SK-N-SH (cell line): ENCODE data around the gene GATAD2A. TPM values are rescaled to one million over a fixed set of nuclear protein-coding genes. Genes with fewer than 3 reads are reported as not detected.

ENCODE experiments used
- CTCF ChIA-PET: fragments of 300-600, 350-600 bp; formaldehyde crosslinking; extraction: SDS; loops from one replicate; lab custom pipeline; 2021; lab: Yijun Ruan, JAX
- POLR2A ChIA-PET: fragments of 350-600 bp; sonication (Branson Sonifier 250); formaldehyde crosslinking; extraction: SDS; loops from one replicate; lab custom pipeline; 2020; ENCODE audit warnings: antibody characterized with exemption, inconsistent platforms; lab: Yijun Ruan, JAX
- DNase-seq: peaks from one replicate; pipeline ENCODE4 v3.0.0; 2012
- H2AFZ ChIP-seq: fragments of 200-600 bp; sonication (generic); 2 replicates; pipeline ENCODE4 v1.8.1; 2016; ENCODE audit warnings: antibody characterized with exemption, mild to moderate bottlenecking, low read depth
- H3F3A ChIP-seq: fragments of 200-600 bp; sonication (generic); replicated peaks from 2 replicates; pipeline ENCODE3; 2016; ENCODE audit warnings: antibody characterized with exemption, mild to moderate bottlenecking; ENCODE audit not compliant: insufficient read depth
- H3K27ac ChIP-seq, 2 experiments: fragments of 200-500 bp in 1 of 2; fragments of 200-600 bp in 1 of 2; sonication (Bioruptor generic) in 1 of 2; sonication (generic), shearing (Covaris generic) in 1 of 2; 2 replicates each; pipeline versions ENCODE4 v1.5.1 to v1.6.1; 2014 to 2016; ENCODE audit warnings: low read depth in 2 of 2, inconsistent platforms in 1 of 2, low read length in 1 of 2, mild to moderate bottlenecking in 1 of 2, mixed read lengths in 1 of 2
- H3K27me3 ChIP-seq: fragments of 200-600 bp; sonication (generic), shearing (Covaris generic); 2 replicates; pipeline ENCODE4 v1.6.1; 2016; ENCODE audit warnings: mixed run types; ENCODE audit not compliant: insufficient read depth
- H3K36me3 ChIP-seq, 2 experiments: fragments of 200-500 bp in 1 of 2; fragments of 200-600 bp in 1 of 2; sonication (Bioruptor generic) in 1 of 2; sonication (generic) in 1 of 2; replicated peaks in 1 of 2; 2 replicates each; pipeline versions ENCODE3 to v1.5.1; 2014 to 2016; ENCODE audit warnings: low read length in 1 of 2, mild to moderate bottlenecking in 1 of 2; ENCODE audit not compliant: insufficient read depth in 2 of 2, control insufficient read depth in 1 of 2
- H3K4me1 ChIP-seq, 2 experiments: fragments of 200-500 bp in 1 of 2; fragments of 200-600 bp in 1 of 2; sonication (Bioruptor generic) in 1 of 2; sonication (generic), shearing (Covaris generic) in 1 of 2; 2 replicates each; pipeline versions ENCODE4 v1.5.1 to v1.6.1; 2014 to 2016; ENCODE audit warnings: low read depth in 1 of 2, low read length in 1 of 2, mixed run types in 1 of 2; ENCODE audit not compliant: insufficient read depth in 2 of 2, control insufficient read depth in 1 of 2
- H3K4me2 ChIP-seq: fragments of 200-600 bp; sonication (generic), shearing (Covaris generic); 2 replicates; pipeline ENCODE4 v1.6.1; 2017; ENCODE audit warnings: mixed run types
- H3K4me3 ChIP-seq, 2 experiments: fragments of 200-500 bp in 1 of 2; fragments of 200-600 bp in 1 of 2; sonication (Bioruptor generic) in 1 of 2; sonication (generic), shearing (Covaris generic) in 1 of 2; 2 replicates each; pipeline versions ENCODE4 v1.5.1 to v1.8.1; 2014 to 2016; ENCODE audit warnings: low read depth in 2 of 2, inconsistent platforms in 1 of 2, low read length in 1 of 2, mild to moderate bottlenecking in 1 of 2, mixed read lengths in 1 of 2, moderate library complexity in 1 of 2
- H3K79me2 ChIP-seq: fragments of 200-600 bp; sonication (generic); 2 replicates; pipeline ENCODE4 v1.8.1; 2017; ENCODE audit warnings: mild to moderate bottlenecking; ENCODE audit not compliant: insufficient read depth
- H3K9ac ChIP-seq: fragments of 200-600 bp; sonication (generic); 2 replicates; pipeline ENCODE4 v1.6.1; 2017; ENCODE audit warnings: mixed run types
- H3K9me2 ChIP-seq: fragments of 200-600 bp; sonication (generic); 2 replicates; pipeline ENCODE4 v1.6.1; 2017; ENCODE audit warnings: mixed run types
- H3K9me3 ChIP-seq: fragments of 200-600 bp; sonication (generic); 2 replicates; pipeline ENCODE4 v1.6.1; 2017; ENCODE audit warnings: mixed run types, mild to moderate bottlenecking, moderate library complexity
- H4K20me1 ChIP-seq: fragments of 200-600 bp; sonication (generic); 2 replicates; pipeline ENCODE4 v1.6.1; 2017; ENCODE audit warnings: mild to moderate bottlenecking, mixed run types; ENCODE audit not compliant: insufficient read depth
- CHD2 ChIP-seq: fragments of 150-350 bp; IDR thresholded peaks from 2 replicates; pipeline ENCODE4 v1.6.1; 2018; ENCODE audit warnings: low read length; ENCODE audit not compliant: partially characterized antibody
- CTCF ChIP-seq: fragments of 200-600 bp; sonication (generic); IDR thresholded peaks from 2 replicates; pipeline ENCODE4 v1.6.1; 2017; ENCODE audit warnings: antibody characterized with exemption, mild to moderate bottlenecking, moderate library complexity
- ELF1 ChIP-seq: IDR thresholded peaks from 2 replicates; pipeline ENCODE4 v1.4.0; 2012
- FOXJ3 ChIP-seq: sonication (generic); formaldehyde crosslinking; IDR thresholded peaks from 2 replicates; pipeline ENCODE4 v1.5.1; 2020; ENCODE audit warnings: mild to moderate bottlenecking, missing genetic modification reagents
- FOXM1 ChIP-seq: IDR thresholded peaks from 2 replicates; pipeline ENCODE4 v1.4.0; 2012; ENCODE audit warnings: low read depth, mild to moderate bottlenecking
- NFIC ChIP-seq: IDR thresholded peaks from 2 replicates; pipeline ENCODE4 v1.4.0; 2012; ENCODE audit warnings: borderline replicate concordance
- RAD21 ChIP-seq: IDR thresholded peaks from 2 replicates; pipeline ENCODE4 v1.6.1; 2012; ENCODE audit warnings: mild to moderate bottlenecking, low read length
- RCOR1 ChIP-seq: fragments of 150-350 bp; IDR thresholded peaks from 2 replicates; pipeline ENCODE4 v1.6.1; 2017; ENCODE audit warnings: antibody characterized with exemption, low read length
- SMC3 ChIP-seq: IDR thresholded peaks from 2 replicates; pipeline ENCODE4 v1.6.1; 2012; ENCODE audit warnings: low read depth, low read length, improper control_type of control experiment
- USF1 ChIP-seq: IDR thresholded peaks from 2 replicates; pipeline ENCODE4 v1.4.0; 2012; ENCODE audit warnings: low read depth, borderline replicate concordance
- WGBS: methylation state at CpG from one replicate; pipeline ENCODE4 v1.1.6; 2017; ENCODE audit warnings: low lambda C conversion rate; 5-methylcytosine and 5-hydroxymethylcytosine counted together
- polyA plus RNA-seq, 3 experiments: library from polyadenylated mRNA; depleted of rRNA; stranded (reverse); fragments of >200 nt; gene quantifications; 2 replicates each; pipeline ENCODE4 v1.2.3, GENCODE V29; 2012

GATAD2A gene
- polyA plus RNA-seq, 1 of the 3 experiments (the other 2 are of a cell fraction), result 36.6 TPM

- TF ChIP-seq NFIC (no peak), FOXJ3 (CRISPR knock-in tag) (no peak), SMC3 (no peak), USF1 (no peak), ELF1 (no peak), FOXM1 (no peak)
These were observed 84.3 kb downstream of the GATAD2A start (continued) for GRCh38 chr19:19489804-19490204.

GRCh38 chr19:19490214-19490968 lies 84.9 kb downstream of the GATAD2A start:
- H3K4me3 ChIP-seq, result no peak overlapping the region
- H3K36me3 ChIP-seq, result peaks cover 4 to 21% of the 10 kb centered on the region in 2 experiments
- TF ChIP-seq RAD21 (peak; percentile 90), CTCF (peak; percentile 86), SMC3 (peak; percentile 72), RCOR1 (0 out of 2 replicates have a peak, but pooled peaks have one; percentile 18), CHD2 (peak; percentile 48), FOXJ3 (CRISPR knock-in tag) (no peak)
- H3K9me2 ChIP-seq, result no peaks in the 10 kb centered on the region
- H3K4me1 ChIP-seq, result peaks cover 24 to 44% of the 10 kb centered on the region in 2 experiments
- H3K4me2 ChIP-seq, result peak overlapping the region; percentile 58
- H3K27me3 ChIP-seq, result no peaks in the 10 kb centered on the region
- H3K79me2 ChIP-seq, result peaks cover 42% of the 10 kb centered on the region
- H3F3A ChIP-seq, result peaks cover 21% of the 10 kb centered on the region
- ChIA-PET POLR2A (interaction anchor here (0.7 to 1.4 kb wide), 5 partner anchors 26 to 123 kb away, joined by 3 to 4 read pairs (median 3); partner anchors contain the start of genes GATAD2A and NDUFA13), CTCF (interaction anchor here (0.6 to 9.7 kb wide), 53 partner anchors 9 to 345 kb away, joined by 3 to 172 read pairs (median 6); partner anchors contain the start of genes GATAD2A, GMIP, MAU2 and NDUFA13)
- 0 out of 2 replicates have a peak overlapping the region, but pooled peaks have one; percentile 33 for H3K9ac ChIP-seq
- 36% methylated on average over 17 of the region's 20 CpGs for WGBS
- H4K20me1 ChIP-seq, result no peaks in the 10 kb centered on the region
- DNase-seq, result peak; percentile 83
- no peaks in the 10 kb centered on the region for H3K9me3 ChIP-seq
- H2AFZ ChIP-seq, result no peak overlapping the region
- peak overlapping the region; percentile 86 to 89 for H3K27ac ChIP-seq
